CD14-positive monocyte (primary cell): ENCODE measurements around the gene HOXA2. TPM values are rescaled to one million over a fixed set of nuclear protein-coding genes. Genes with fewer than 3 reads are reported as not detected.
A peak's percentile ranks its signal among the peaks of the same experiment; 100 is the strongest.

ENCODE experiments used
- DNase-seq, 3 donors: peaks; one replicate each; pipeline ENCODE4 v3.0.0-alpha.2; 2011 to 2022
- H2AFZ ChIP-seq: 2 replicates; pipeline ENCODE4 v1.6.0; 2012; ENCODE audit warnings: mild to moderate bottlenecking, low read depth, low read length, inconsistent platforms; ENCODE audit not compliant: insufficient read depth, poor library complexity, severe bottlenecking
- H3K27ac ChIP-seq, 2 donors: 1 replicate in 1 of 2; 2 replicates in 1 of 2; pipeline ENCODE4 v1.5.1; 2012 to 2013; ENCODE audit warnings: low read length in 2 of 2, control low read depth in 1 of 2, inconsistent platforms in 1 of 2, low read depth in 1 of 2, mild to moderate bottlenecking in 1 of 2
- H3K27me3 ChIP-seq, 2 donors: one replicate each; pipeline versions ENCODE4 v1.6.0 to v1.6.1; 2011 to 2013; ENCODE audit warnings: low read length in 2 of 2; ENCODE audit not compliant: control insufficient read depth in 2 of 2, insufficient read depth in 2 of 2
- H3K36me3 ChIP-seq, 2 donors: replicated peaks in 1 of 2; 1 replicate in 1 of 2; 2 replicates in 1 of 2; pipeline versions ENCODE4 v1.5.1 to v1.6.1; 2012 to 2013; ENCODE audit warnings: low read length in 2 of 2, control low read depth in 1 of 2, inconsistent platforms in 1 of 2, mild to moderate bottlenecking in 1 of 2; ENCODE audit not compliant: insufficient read depth in 2 of 2, control insufficient read depth in 1 of 2
- H3K4me1 ChIP-seq, 2 donors: 1 replicate in 1 of 2; 2 replicates in 1 of 2; pipeline versions ENCODE4 v1.5.1 to v1.6.1; 2012 to 2013; ENCODE audit warnings: low read length in 2 of 2, control low read depth in 1 of 2, inconsistent platforms in 1 of 2, mild to moderate bottlenecking in 1 of 2, moderate library complexity in 1 of 2; ENCODE audit not compliant: insufficient read depth in 2 of 2, control insufficient read depth in 1 of 2
- H3K4me2 ChIP-seq: replicated peaks from 2 replicates; pipeline ENCODE3; 2012; ENCODE audit warnings: low read length, moderate library complexity, mild to moderate bottlenecking; ENCODE audit not compliant: poor library complexity, severe bottlenecking; ENCODE audit errors: extremely low read depth
- H3K4me3 ChIP-seq, 3 experiments: fragments of 200-600 bp in 1 of 3; sonication (generic) in 1 of 3; replicated peaks in 1 of 3; 1 replicate in 2 of 3; 2 replicates in 1 of 3; pipeline ENCODE4 v1.5.1; 2011 to 2013; ENCODE audit warnings: low read length in 3 of 3, mild to moderate bottlenecking in 3 of 3, control low read depth in 2 of 3, low read depth in 2 of 3, inconsistent platforms in 1 of 3, moderate library complexity in 1 of 3
- H3K79me2 ChIP-seq: 2 replicates; pipeline ENCODE4 v1.6.0; 2012; ENCODE audit warnings: mild to moderate bottlenecking, control low read depth, inconsistent platforms, low read length, moderate library complexity; ENCODE audit not compliant: insufficient read depth
- H3K9ac ChIP-seq: 2 replicates; pipeline ENCODE4 v1.6.0; 2017; ENCODE audit warnings: low read length, mild to moderate bottlenecking; ENCODE audit not compliant: insufficient read depth, poor library complexity, severe bottlenecking
- H3K9me3 ChIP-seq, 2 donors: replicated peaks in 1 of 2; 1 replicate in 1 of 2; 2 replicates in 1 of 2; pipeline versions ENCODE4 v1.5.1 to v1.6.1; 2012 to 2013; ENCODE audit warnings: low read length in 2 of 2, control low read depth in 1 of 2; ENCODE audit not compliant: control insufficient read depth in 1 of 2, insufficient read depth in 1 of 2
- H4K20me1 ChIP-seq: 2 replicates; pipeline ENCODE4 v1.6.0; 2012; ENCODE audit warnings: mild to moderate bottlenecking, low read length, control low read depth, moderate library complexity; ENCODE audit not compliant: insufficient read depth
- H3K27ac Mint-ChIP-seq, 7 donors: one replicate each; pipeline ENCODE4 v1.8.0; 2020; ENCODE audit warnings: mild to moderate bottlenecking in 7 of 7, mixed read lengths in 7 of 7, moderate library complexity in 6 of 7, inconsistent platforms in 2 of 7
- H3K27me3 Mint-ChIP-seq, 3 donors: one replicate each; pipeline ENCODE4 v1.8.0; 2021 to 2022; ENCODE audit warnings: low read depth in 3 of 3, mild to moderate bottlenecking in 3 of 3, mixed read lengths in 3 of 3, moderate library complexity in 3 of 3, inconsistent platforms in 1 of 3
- H3K36me3 Mint-ChIP-seq, 2 donors: one replicate each; pipeline ENCODE4 v1.8.0; 2020; ENCODE audit warnings: mixed read lengths in 2 of 2, inconsistent platforms in 1 of 2, mild to moderate bottlenecking in 1 of 2
- H3K4me1 Mint-ChIP-seq: one replicate; pipeline ENCODE4 v1.8.0; 2020; ENCODE audit warnings: mild to moderate bottlenecking, mixed read lengths
- H3K4me3 Mint-ChIP-seq, 2 donors: one replicate each; pipeline ENCODE4 v1.8.0; 2020; ENCODE audit warnings: mild to moderate bottlenecking in 2 of 2, mixed read lengths in 2 of 2, moderate library complexity in 1 of 2
- H3K9me3 Mint-ChIP-seq, 7 donors: one replicate each; pipeline ENCODE4 v1.8.0; 2020 to 2022; ENCODE audit warnings: mixed read lengths in 7 of 7, mild to moderate bottlenecking in 6 of 7, moderate library complexity in 6 of 7, inconsistent platforms in 2 of 7
- CTCF ChIP-seq: fragments of 200-600 bp; IDR thresholded peaks from one replicate; pipeline ENCODE4 v1.8.0; 2022; ENCODE audit warnings: antibody characterized with exemption, mild to moderate bottlenecking
- WGBS: methylation state at CpG from one replicate; pipeline ENCODE4 v1.1.5; 2013; ENCODE audit warnings: missing lambda C conversion rate; ENCODE audit not compliant: insufficient coverage; 5-methylcytosine and 5-hydroxymethylcytosine counted together
- intact Hi-C, 2 donors: fragments of 100-400 bp; cut with micrococcal nuclease; formaldehyde crosslinking; loops; one replicate each; pipeline versions ENCODE4 v1.15.0 to v1.15.1; 2023
- polyA plus RNA-seq, 3 donors: library from polyadenylated mRNA; depleted of rRNA in 1 of 3; unstranded in 2 of 3; stranded (reverse) in 1 of 3; fragments of 300-500 nt in 2 of 3; fragments of >200 nt in 1 of 3; fragmentation: Illumina TruSeq in 2 of 3; gene quantifications; 1 replicate in 2 of 3; 2 replicates in 1 of 3; pipeline ENCODE4 v1.2.3, GENCODE V29; 2012 to 2021

Gene HOXA2
- polyA plus RNA-seq, 3 donors, result not detected

GRCh38 chr7:27105301-27106031 is 3.0 kb upstream of the HOXA2 start:
- no peak for TF ChIP-seq CTCF
- no peak overlapping the region for H3K4me3 ChIP-seq
- H3K4me3 Mint-ChIP-seq, result peak overlapping the region in 1 of 2 donors; percentile 53
- intact Hi-C loops, result no loop called here
- DNase-seq, result no peak
- H3K27ac Mint-ChIP-seq, result no peak overlapping the region
- no peak overlapping the region for H2AFZ ChIP-seq
- no peak overlapping the region for H3K9ac ChIP-seq
- H3K4me1 Mint-ChIP-seq, result peaks cover 24% of the 10 kb centered on the region
- peaks cover 24 to 25% of the 10 kb centered on the region in 2 donors for H3K36me3 Mint-ChIP-seq
- 86% methylated on average over 1 of the region's 13 CpGs for WGBS
- peaks cover 4 to 18% of the 10 kb centered on the region in 2 donors for H3K9me3 ChIP-seq
- peaks cover 43 to 59% of the 10 kb centered on the region in 2 donors for H3K27me3 ChIP-seq
- H3K27ac ChIP-seq, result no peak overlapping the region
- peaks cover 48% of the 10 kb centered on the region for H4K20me1 ChIP-seq
- peaks cover 54 to 62% (median 56%) of the 10 kb centered on the region in 3 donors for H3K27me3 Mint-ChIP-seq
- peaks cover 0 to 11% of the 10 kb centered on the region in 2 donors for H3K36me3 ChIP-seq
- H3K4me1 ChIP-seq, result peaks cover 12 to 15% of the 10 kb centered on the region in 2 donors
- no peak overlapping the region for H3K4me2 ChIP-seq
- no peaks in the 10 kb centered on the region for H3K79me2 ChIP-seq
- H3K9me3 Mint-ChIP-seq, result peaks cover 0 to 32% (median 21%) of the 10 kb centered on the region in 7 donors

GRCh38 chr7:27104341-27105058 is 2.0 kb upstream of the HOXA2 start:
- no peak for TF ChIP-seq CTCF
- Mint-ChIP-seq H3K27ac (no peak overlapping the region), H3K9me3 (peaks cover 0 to 32% (median 22%) of the 10 kb centered on the region in 7 donors), H3K4me1 (peaks cover 26% of the 10 kb centered on the region), H3K4me3 (peak overlapping the region in 1 of 2 donors; percentile 73), H3K27me3 (peaks cover 58 to 72% (median 65%) of the 10 kb centered on the region in 3 donors), H3K36me3 (peaks cover 33 to 34% of the 10 kb centered on the region in 2 donors)
- H3K36me3 ChIP-seq, result peaks cover 4 to 21% of the 10 kb centered on the region in 2 donors
- H4K20me1 ChIP-seq, result peaks cover 57% of the 10 kb centered on the region
- intact Hi-C loops, result no loop called here
- no peak overlapping the region for H3K27ac ChIP-seq
- no peaks in the 10 kb centered on the region for H3K79me2 ChIP-seq
- no peak overlapping the region for H3K9ac ChIP-seq
- H3K4me2 ChIP-seq, result no peak overlapping the region
- WGBS, result 95% methylated on average over 6 of the region's 13 CpGs
- no peak for DNase-seq
- H2AFZ ChIP-seq, result no peak overlapping the region
- peaks cover 4 to 18% of the 10 kb centered on the region in 2 donors for H3K9me3 ChIP-seq
- H3K4me3 ChIP-seq, result no peak overlapping the region
- peaks cover 12 to 15% of the 10 kb centered on the region in 2 donors for H3K4me1 ChIP-seq
- peaks cover 43 to 69% of the 10 kb centered on the region in 2 donors for H3K27me3 ChIP-seq
